Glomerular endothelial cell (primary cell): ENCODE measurements around the gene SMURF1. TPM values are rescaled to one million over a fixed set of nuclear protein-coding genes. Genes with fewer than 3 reads are reported as not detected.
"Not testable (repeated sequence)": the region's sequence is repeated elsewhere in the genome, so short reads cannot be mapped to it uniquely, and the experiment has no call there.

Experiments used
- DNase-seq: peaks from one replicate; pipeline ENCODE4 v3.0.0-alpha.2; 2011; ENCODE audit warnings: low read depth, low spot score; ENCODE audit errors: extremely low read depth
- total RNA-seq: library from RNA; depleted of rRNA; stranded (reverse); fragments of >200 nt; gene quantifications from 2 replicates; pipeline ENCODE4 v1.2.3, GENCODE V29; 2015

SMURF1 gene
- total RNA-seq, result 17.3 and 25.0 TPM in 2 replicates

GRCh38 chr7:99143853-99144672, at the start of gene SMURF1:
SMURF1 (minus strand) TSS chr7:99144108; CDS start chr7:99143780, 328 bp downstream.
- no peak for DNase-seq

GRCh38 chr7:99191869-99192596, 48.1 kb upstream of the SMURF1 start:
- DNase-seq, result no peak

- no peak for DNase-seq
Observed at GRCh38 chr7:99190359-99191009, 46.6 kb upstream of the SMURF1 start.

GRCh38 chr7:99189222-99189621, 45.3 kb upstream of the SMURF1 start:
- no peak for DNase-seq

- no peak for DNase-seq
Observed at GRCh38 chr7:99188221-99188620, 44.3 kb upstream of the SMURF1 start.

GRCh38 chr7:99184532-99185218, 40.8 kb upstream of the SMURF1 start:
- no peak for DNase-seq

GRCh38 chr7:99180067-99180650, 36.3 kb upstream of the SMURF1 start:
- no peak for DNase-seq

- DNase-seq, result no peak
Observed at GRCh38 chr7:99177165-99177564, 33.3 kb upstream of the SMURF1 start.

GRCh38 chr7:99173787-99174186, 29.9 kb upstream of the SMURF1 start:
- DNase-seq, result no peak

GRCh38 chr7:99171731-99172130, 27.8 kb upstream of the SMURF1 start:
- no peak for DNase-seq

- DNase-seq, result no peak
Observed at GRCh38 chr7:99170730-99171074, 26.8 kb upstream of the SMURF1 start.

GRCh38 chr7:99170065-99170729, 26.3 kb upstream of the SMURF1 start:
- no peak for DNase-seq

- no peak for DNase-seq
Observed at GRCh38 chr7:99167072-99167471, 23.2 kb upstream of the SMURF1 start.

GRCh38 chr7:99165816-99166215, 21.9 kb upstream of the SMURF1 start:
- DNase-seq, result no peak

- not testable (repeated sequence) for DNase-seq
Observed at GRCh38 chr7:99163669-99164068, 19.8 kb upstream of the SMURF1 start.

GRCh38 chr7:99156649-99157048, 12.7 kb upstream of the SMURF1 start:
- no peak for DNase-seq

- DNase-seq, result no peak
Observed at GRCh38 chr7:99155211-99155610, 11.3 kb upstream of the SMURF1 start.

- no peak for DNase-seq
Observed at GRCh38 chr7:99146979-99147378, 3.1 kb upstream of the SMURF1 start.

- no peak for DNase-seq
Observed at GRCh38 chr7:99143521-99143852, 421 bp downstream of the SMURF1 start.
